ENCODE data around the gene TEX2. TPM values are rescaled to one million over a fixed set of nuclear protein-coding genes. Genes with fewer than 3 reads are reported as not detected.

The TEX2 gene
- total and polyA plus RNA-seq, 2 of the 13 experiments (the other 11 are each of a cell fraction or from before 2014, with no cell fraction given), result 21.4 to 37.7 TPM

GRCh38 chr17:64110379-64111152 lies 152.5 kb downstream of the TEX2 start:
- H3K79me2 ChIP-seq (ENCODE audit: insufficient read depth, low read length), result peaks cover 29% of the 10 kb centered on the region
- CTCF ChIA-PET (ENCODE audit: low intra/inter-chr PET ratio, low total read pairs), result no interaction called here
- H3K27ac ChIP-seq (ENCODE audit: extremely low read length, insufficient read depth, low read length), result no peak overlapping the region
- no TSS peak for BruUV-seq (replicated peaks)
- H2AFZ ChIP-seq (ENCODE audit: low read length), result no peak overlapping the region
- DNase-seq (ENCODE audit: low spot score) (no peak), ATAC-seq (no peak), FAIRE-seq (no peak)
- in situ Hi-C loops (cut with HindIII; ENCODE audit: extremely low pct_ligation_motif_present, low pct_unique_long_range_greater_than_20kb) (no loop called here), intact Hi-C loops (cut with micrococcal nuclease; ENCODE audit: unreplicated experiment) (no loop called here)
- peaks cover 33% of the 10 kb centered on the region for H3K4me1 ChIP-seq (ENCODE audit: insufficient read depth, low read length)
- POLR2A ChIA-PET, result no interaction called here
- no peaks in the 10 kb centered on the region for H3K27me3 ChIP-seq (ENCODE audit: control insufficient read depth in 1 of 2, insufficient read depth in 2 of 2, low read length in 2 of 2)
- H3K9ac ChIP-seq (ENCODE audit: insufficient read depth, low read depth, low read length), result no peak overlapping the region
- no peak overlapping the region for H3K4me2 ChIP-seq (ENCODE audit: low read depth, low read length)
- H3K4me3 ChIP-seq (replicated peaks in 1 of 3; ENCODE audit: insufficient read depth in 1 of 3, low read depth in 2 of 3, low read length in 3 of 3), result no peak overlapping the region
- TF ChIP-seq SIN3A (IDR thresholded peaks at IDR 0.05; ENCODE audit: borderline replicate concordance, low read depth, low read length), result no peak
- no peak for TF ChIP-seq ZBTB39 (CRISPR knock-in tag; IDR thresholded peaks at IDR 0.05)
- no peak for TF ChIP-seq RBM22 (optimal IDR thresholded peaks at IDR 0.05; ENCODE audit: low read length)
- no peak for TF ChIP-seq ZNF550 (CRISPR knock-in tag; IDR thresholded peaks at IDR 0.05; ENCODE audit: borderline replicate concordance)
- no peak for TF ChIP-seq MTA1 (CRISPR knock-in tag; IDR thresholded peaks at IDR 0.05; ENCODE audit: borderline replicate concordance)
- TF ChIP-seq GZF1 (CRISPR knock-in tag; IDR thresholded peaks at IDR 0.05), result no peak
- H4K20me1 ChIP-seq (ENCODE audit: insufficient read depth, low read length), result no peaks in the 10 kb centered on the region
- H3K9me3 ChIP-seq (ENCODE audit: low read length), result no peaks in the 10 kb centered on the region
- H3K36me3 ChIP-seq (replicated peaks in 1 of 2; ENCODE audit: control insufficient read depth in 1 of 2, insufficient read depth in 2 of 2, low read length in 2 of 2), result no peaks in the 10 kb centered on the region; a peak in 1 of 5 replicates
- 93% methylated on average over 12 of the region's 12 CpGs for WGBS (ENCODE audit: low lambda C conversion rate)

All from HepG2 (cell line).